Measurements from ENCODE around the gene TRMT10C.

TRMT10C gene

GRCh38 chr3:101529816-101530685, 31.6 kb upstream of the TRMT10C start:
- no peak for TF ChIP-seq ZFP30 (CRISPR knock-in tag; IDR thresholded peaks at IDR 0.05)
- no peak for TF ChIP-seq PATZ1 (CRISPR knock-in tag; IDR thresholded peaks at IDR 0.05; ENCODE audit: borderline replicate concordance)
- no peak for TF ChIP-seq ISL1 (CRISPR knock-in tag; IDR thresholded peaks at IDR 0.05)
- no peak for TF ChIP-seq CSDC2 (CRISPR knock-in tag; IDR thresholded peaks at IDR 0.05)
- no peak for ATAC-seq

- TF ChIP-seq SNAI2 (CRISPR knock-in tag; IDR thresholded peaks at IDR 0.05) (no peak), ZNF8 (CRISPR knock-in tag; IDR thresholded peaks at IDR 0.05) (no peak), ZFP3 (CRISPR knock-in tag; IDR thresholded peaks at IDR 0.05) (no peak), ZNF565 (CRISPR knock-in tag; conservative IDR thresholded peaks at IDR 0.05; ENCODE audit: low read depth) (no peak), CSDC2 (CRISPR knock-in tag; IDR thresholded peaks at IDR 0.05) (no peak), GLIS3 (CRISPR knock-in tag; IDR thresholded peaks at IDR 0.05) (no peak)
- no peak for ATAC-seq
These were observed 31.0 kb upstream of the TRMT10C start for GRCh38 chr3:101530686-101531047.

- TF ChIP-seq ZFP30 (CRISPR knock-in tag; IDR thresholded peaks at IDR 0.05) (no peak), PPARA (CRISPR knock-in tag; IDR thresholded peaks at IDR 0.05; ENCODE audit: borderline replicate concordance) (no peak), ZNF8 (CRISPR knock-in tag; IDR thresholded peaks at IDR 0.05) (no peak), ARNTL (CRISPR knock-in tag; IDR thresholded peaks at IDR 0.05; ENCODE audit: borderline replicate concordance, low read depth) (no peak), BACH2 (CRISPR knock-in tag; IDR thresholded peaks at IDR 0.05; ENCODE audit: borderline replicate concordance) (no peak), ZNF70 (CRISPR knock-in tag; IDR thresholded peaks at IDR 0.05) (no peak)
- ATAC-seq: no peak
These were observed 30.1 kb upstream of the TRMT10C start for GRCh38 chr3:101531473-101532086.

GRCh38 chr3:101532783-101533602, 28.7 kb upstream of the TRMT10C start:
- ATAC-seq: peak; percentile 40; the same call in 1 of the 3 replicates
- TF ChIP-seq TOX (CRISPR knock-in tag; IDR thresholded peaks at IDR 0.05; ENCODE audit: borderline replicate concordance) (no peak), ZC3H10 (CRISPR knock-in tag; IDR thresholded peaks at IDR 0.05) (no peak), CSRNP3 (CRISPR knock-in tag; IDR thresholded peaks at IDR 0.05) (no peak), TCF4 (CRISPR knock-in tag; IDR thresholded peaks at IDR 0.05; ENCODE audit: borderline replicate concordance) (no peak), ZFP30 (CRISPR knock-in tag; IDR thresholded peaks at IDR 0.05) (no peak), PPARA (CRISPR knock-in tag; IDR thresholded peaks at IDR 0.05; ENCODE audit: borderline replicate concordance) (no peak), ESRRG (CRISPR knock-in tag; IDR thresholded peaks at IDR 0.05) (no peak), BACH2 (CRISPR knock-in tag; IDR thresholded peaks at IDR 0.05; ENCODE audit: borderline replicate concordance) (no peak), ISL1 (CRISPR knock-in tag; IDR thresholded peaks at IDR 0.05) (no peak), OSR1 (CRISPR knock-in tag; IDR thresholded peaks at IDR 0.05) (no peak), CSDC2 (CRISPR knock-in tag; IDR thresholded peaks at IDR 0.05) (no peak), CREB5 (CRISPR knock-in tag; IDR thresholded peaks at IDR 0.05; ENCODE audit: low read depth) (no peak), POU6F1 (CRISPR knock-in tag; IDR thresholded peaks at IDR 0.05; ENCODE audit: borderline replicate concordance, low read depth) (no peak), RARB (CRISPR knock-in tag; IDR thresholded peaks at IDR 0.05) (no peak), PATZ1 (CRISPR knock-in tag; IDR thresholded peaks at IDR 0.05; ENCODE audit: borderline replicate concordance) (no peak), ZNF565 (CRISPR knock-in tag; conservative IDR thresholded peaks at IDR 0.05; ENCODE audit: low read depth) (no peak)

Measured in SK-N-SH treated with all-trans-retinoic acid at 6 μM for 48 hours (cell line).